GM12878 (cell line): Measurements from ENCODE around the gene MPZL3. TPM values are rescaled to one million over a fixed set of nuclear protein-coding genes. Genes with fewer than 3 reads are reported as not detected.

Experiments used
- ATAC-seq: fragments of 200-7000 bp; cut with Tn5 transposase; 3 replicates; pipeline ENCODE4 v1.9.1; 2020; ENCODE audit warnings: mild to moderate bottlenecking, moderate library complexity
- BruUV-seq: library from RNA; stranded (reverse); fragments of 400-500 nt; replicated peaks from 2 replicates; lab custom pipeline; 2021; lab: Mats Ljungman, UMichigan
- CTCF ChIA-PET: fragments of 300-600 bp; sonication (Branson Sonifier 250); formaldehyde crosslinking; extraction: SDS; loops from one replicate; lab custom pipeline; 2021; ENCODE audit warnings: inconsistent platforms; lab: Yijun Ruan, JAX
- POLR2A ChIA-PET: fragments of 350-600 bp; formaldehyde crosslinking; extraction: SDS; loops from one replicate; lab custom pipeline; 2021; ENCODE audit warnings: inconsistent platforms; lab: Charles Lee
- RAD21 ChIA-PET: fragments of 300-600 bp; sonication (Branson Sonifier 250); formaldehyde crosslinking; loops from one replicate; lab custom pipeline; 2023; ENCODE audit warnings: antibody characterized with exemption; ENCODE audit not compliant: unreplicated experiment; lab: Charles Lee
- SMC1A ChIA-PET: fragments of 300-600 bp; sonication (Branson Sonifier 250); formaldehyde crosslinking; loops from one replicate; lab custom pipeline; 2023; ENCODE audit not compliant: unreplicated experiment, uncharacterized antibody; lab: Charles Lee
- DNase-seq: peaks from one replicate; pipeline ENCODE4 v3.0.0-alpha.2; 2011; ENCODE audit warnings: low read depth, low spot score
- FAIRE-seq: peaks from 3 replicates; lab custom pipeline; 2011; peaks lifted over from hg19 to GRCh38; lab: Jason Lieb, UNC
- H2AFZ ChIP-seq: 2 replicates; pipeline ENCODE4 v1.6.0; 2011; ENCODE audit warnings: low read depth, low read length, control low read depth; ENCODE audit not compliant: control insufficient read depth
- H3K27ac ChIP-seq: 2 replicates; pipeline ENCODE4 v1.5.1; 2011; ENCODE audit warnings: control low read depth; ENCODE audit not compliant: control insufficient read depth, insufficient read depth
- H3K27me3 ChIP-seq, 2 experiments: replicated peaks in 1 of 2; 2 replicates each; pipeline versions ENCODE4 v1.6.0 to v1.6.1; 2011; ENCODE audit warnings: low read length in 1 of 2; ENCODE audit not compliant: control insufficient read depth in 2 of 2, insufficient read depth in 2 of 2
- H3K36me3 ChIP-seq, 2 experiments: 2 replicates each; pipeline ENCODE4 v1.5.1; 2011; ENCODE audit warnings: low read length in 1 of 2; ENCODE audit not compliant: control insufficient read depth in 2 of 2, insufficient read depth in 2 of 2
- H3K4me1 ChIP-seq: 2 replicates; pipeline ENCODE4 v1.6.1; 2011; ENCODE audit warnings: mild to moderate bottlenecking, low read length, moderate library complexity, mixed read lengths; ENCODE audit not compliant: control insufficient read depth, insufficient read depth
- H3K4me2 ChIP-seq: 2 replicates; pipeline ENCODE4 v1.6.0; 2011; ENCODE audit warnings: control low read depth; ENCODE audit not compliant: control insufficient read depth, insufficient read depth
- H3K4me3 ChIP-seq: fragments of 200-600 bp; sonication (generic); 2 replicates; pipeline ENCODE4 v1.5.1; 2016
- H3K79me2 ChIP-seq: 2 replicates; pipeline ENCODE4 v1.6.0; 2011; ENCODE audit warnings: low read length; ENCODE audit not compliant: control insufficient read depth, insufficient read depth
- H3K9ac ChIP-seq: 2 replicates; pipeline ENCODE4 v1.8.0; 2011; ENCODE audit warnings: low read length, control low read depth, mixed read lengths; ENCODE audit not compliant: control insufficient read depth, insufficient read depth
- H3K9me3 ChIP-seq: replicated peaks from 3 replicates; pipeline ENCODE4 v1.5.1; 2011; ENCODE audit warnings: mild to moderate bottlenecking, low read length; ENCODE audit not compliant: control insufficient read depth, insufficient read depth
- H4K20me1 ChIP-seq: 2 replicates; pipeline ENCODE4 v1.6.0; 2011; ENCODE audit not compliant: control insufficient read depth, insufficient read depth
- ASH2L ChIP-seq: fragments of 300-600, 200-600 bp; sonication (generic); IDR thresholded peaks from 2 replicates; pipeline ENCODE4 v1.6.1; 2017; ENCODE audit warnings: low read depth, mild to moderate bottlenecking, borderline replicate concordance
- CUX1 ChIP-seq: IDR thresholded peaks from 2 replicates; pipeline ENCODE4 v1.6.1; 2012; ENCODE audit warnings: improper control_type of control experiment, low read depth, low read length; ENCODE audit not compliant: insufficient replicate concordance
- DPF2 ChIP-seq: fragments of 450-650 bp; IDR thresholded peaks from 2 replicates; pipeline ENCODE4 v1.6.1; 2017; ENCODE audit warnings: mild to moderate bottlenecking
- EED ChIP-seq: sonication (generic); IDR thresholded peaks from 2 replicates; pipeline ENCODE4 v1.6.1; 2016; ENCODE audit warnings: antibody characterized with exemption, low read depth
- KAT2A ChIP-seq: conservative IDR thresholded peaks from 2 replicates; pipeline ENCODE4 v1.6.1; 2011; ENCODE audit warnings: low read depth, low read length; ENCODE audit not compliant: control insufficient read depth
- NFIC ChIP-seq: IDR thresholded peaks from 2 replicates; pipeline ENCODE4 v1.6.1; 2012; ENCODE audit warnings: low read depth, mild to moderate bottlenecking, inconsistent platforms, low read length, moderate library complexity
- PKNOX1 ChIP-seq: fragments of 450-650 bp; IDR thresholded peaks from 2 replicates; pipeline ENCODE4 v1.6.1; 2016; ENCODE audit warnings: mild to moderate bottlenecking
- RCOR1 ChIP-seq: conservative IDR thresholded peaks from 2 replicates; pipeline ENCODE4 v1.6.1; 2012; ENCODE audit warnings: low read depth, low read length, improper control_type of control experiment
- SP1 ChIP-seq: IDR thresholded peaks from one replicate; pipeline ENCODE4 v1.6.1; 2011; ENCODE audit warnings: low read depth, low read length
- SPI1 ChIP-seq: IDR thresholded peaks from 2 replicates; pipeline ENCODE4 v1.6.1; 2011; ENCODE audit warnings: low read depth, mild to moderate bottlenecking, low read length, moderate library complexity, borderline replicate concordance; ENCODE audit not compliant: insufficient read depth
- STAT1 ChIP-seq: fragments of 450-650 bp; conservative IDR thresholded peaks from 2 replicates; pipeline ENCODE4 v1.6.1; 2014; ENCODE audit warnings: antibody characterized with exemption, mild to moderate bottlenecking
- SUPT20H ChIP-seq: IDR thresholded peaks from 2 replicates; pipeline ENCODE4 v1.6.1; 2011; ENCODE audit warnings: low read depth, mild to moderate bottlenecking, low read length, moderate library complexity, borderline replicate concordance; ENCODE audit not compliant: control insufficient read depth
- TCF12 ChIP-seq: IDR thresholded peaks from 2 replicates; pipeline ENCODE4 v1.6.1; 2011; ENCODE audit warnings: low read depth, mild to moderate bottlenecking, low read length
- WRNIP1 ChIP-seq: IDR thresholded peaks from 2 replicates; pipeline ENCODE4 v1.6.1; 2011; ENCODE audit warnings: low read depth, low read length, improper control_type of control experiment, borderline replicate concordance
- YBX1 ChIP-seq: fragments of 450-650 bp; IDR thresholded peaks from 2 replicates; pipeline ENCODE4 v1.6.1; 2016; ENCODE audit warnings: antibody characterized with exemption
- ZBTB33 ChIP-seq: fragments of 450-650 bp; IDR thresholded peaks from 2 replicates; pipeline ENCODE4 v1.6.1; 2017; ENCODE audit warnings: mild to moderate bottlenecking
- ZNF384 ChIP-seq: IDR thresholded peaks from 2 replicates; pipeline ENCODE4 v1.6.1; 2012; ENCODE audit warnings: low read depth, mild to moderate bottlenecking, low read length, improper control_type of control experiment, borderline replicate concordance
- WGBS: methylation state at CpG from one replicate; pipeline ENCODE4 v1.1.6; 2016; ENCODE audit warnings: low lambda C conversion rate; ENCODE audit not compliant: insufficient replicate concordance, insufficient coverage; ENCODE audit errors: missing lambda C conversion rate; 5-methylcytosine and 5-hydroxymethylcytosine counted together
- in situ Hi-C: fragments of 300-500 bp; cut with MboI; formaldehyde crosslinking; loops from 9 replicates; pipeline ENCODE4 v1.14.3; 2018; ENCODE audit warnings: mixed read lengths
- intact Hi-C: fragments of 100-400 bp; cut with micrococcal nuclease; formaldehyde crosslinking; loops from one replicate; pipeline ENCODE4 v1.14.2; 2022; ENCODE audit not compliant: unreplicated experiment
- polyA plus RNA-seq, 11 experiments: library from polyadenylated mRNA; depleted of rRNA in 4 of 11; unstranded in 6 of 11; stranded (reverse) in 5 of 11; fragments of >200 nt; fragmentation: Nextera tagmentation in 4 of 11; fragmentation: Illumina TruSeq in 1 of 11; extraction: Ambion mirVana in 4 of 11; extraction: Trizol in 1 of 11; gene quantifications; 1 replicate in 1 of 11; 2 replicates in 10 of 11; pipeline versions ENCODE4 v1.2.1 to v1.2.3, GENCODE V29; 2011 to 2016; ENCODE audit warnings: inconsistent platforms in 2 of 11, missing spikeins in 2 of 11, low read depth in 1 of 11
- total RNA-seq, 4 experiments: library from RNA; depleted of rRNA in 3 of 4; stranded (reverse); fragments of >200 nt in 3 of 4; fragmentation: Illumina TruSeq in 1 of 4; extraction: Trizol in 1 of 4; gene quantifications; 2 replicates each; pipeline versions ENCODE4 v1.2.1 to v1.2.3, GENCODE V29; 2013 to 2021

Gene MPZL3
- total and polyA plus RNA-seq, 10 of the 15 experiments (the other 5 are each of a cell fraction or from before 2014, with no cell fraction given): 2.1 to 7.5 (median 6.2) TPM

GRCh38 chr11:118277312-118277711, 25.1 kb upstream of the MPZL3 start:
- in situ Hi-C loops: no loop called here
- CTCF ChIA-PET: interaction anchor here (0.6 to 3.2 kb wide), 12 partner anchors 10 to 224 kb away, joined by 3 to 17 read pairs (median 4); partner anchors contain the start of gene MPZL2
- H3K79me2 ChIP-seq: no peaks in the 10 kb centered on the region
- no peak overlapping the region; the same call in 1 of the 2 replicates for H2AFZ ChIP-seq
- FAIRE-seq (no peak), DNase-seq (no peak), ATAC-seq (peak; percentile 87)
- no peak overlapping the region for H3K27ac ChIP-seq
- H3K9ac ChIP-seq: no peak overlapping the region
- SMC1A ChIA-PET: interaction anchor here (0.7 to 7.2 kb wide), 16 partner anchors 10 to 110 kb away, joined by 3 to 56 read pairs (median 3); partner anchors contain the start of genes CD3D, MPZL2 and MPZL3
- H3K4me2 ChIP-seq: no peak overlapping the region
- no TSS peak for BruUV-seq
- POLR2A ChIA-PET: interaction anchor here (0.5 to 1.0 kb wide), 4 partner anchors 35 to 996 kb away, joined by 3 to 5 read pairs (median 4); no protein-coding TSS in a partner anchor
- peaks cover 13% of the 10 kb centered on the region; the same call in 1 of the 2 replicates for H3K4me1 ChIP-seq
- no peaks in the 10 kb centered on the region for H3K9me3 ChIP-seq
- WGBS: 55% methylated on average over 1 of the region's 1 CpG
- H3K4me3 ChIP-seq: no peak overlapping the region
- intact Hi-C loops: no loop called here
- RAD21 ChIA-PET: interaction anchor here (0.9 to 2.2 kb wide), 5 partner anchors 13 to 79 kb away, joined by 3 to 12 read pairs (median 4); partner anchors contain the start of genes JAML and MPZL2
- H3K36me3 ChIP-seq: no peaks in the 10 kb centered on the region
- H4K20me1 ChIP-seq: no peaks in the 10 kb centered on the region
- no peaks in the 10 kb centered on the region for H3K27me3 ChIP-seq
- TF ChIP-seq SPI1 (peak; percentile 61; the same call in 1 of the 2 replicates), ZNF384 (no peak), EED (peak; percentile 82), ZBTB33 (no peak), RCOR1 (no peak), KAT2A (no peak), SP1 (no peak), TCF12 (0 out of 2 replicates have a peak, but pooled peaks have one; percentile 57), STAT1 (no peak), NFIC (no peak), CUX1 (no peak), DPF2 (no peak), WRNIP1 (no peak), SUPT20H (no peak), ASH2L (no peak), YBX1 (no peak), PKNOX1 (no peak)
